GM23338 (cell line): ENCODE data around the gene CORT. TPM values are rescaled to one million over a fixed set of nuclear protein-coding genes. Genes with fewer than 3 reads are reported as not detected.

ENCODE experiments used
- ATAC-seq: fragments of 200-7000 bp; cut with Tn5 transposase; 3 replicates; pipeline ENCODE4 v1.9.1; 2020
- DNase-seq: peaks from one replicate; pipeline ENCODE4 v3.0.0-alpha.2; 2015; ENCODE audit warnings: low spot score
- H2AFZ ChIP-seq: fragments of 200-600 bp; sonication (generic); 2 replicates; pipeline ENCODE4 v1.8.0; 2016; ENCODE audit warnings: antibody characterized with exemption, mild to moderate bottlenecking, moderate library complexity
- H3F3A ChIP-seq: fragments of 200-600 bp; sonication (generic); replicated peaks from 2 replicates; pipeline ENCODE4 v1.8.0; 2017; ENCODE audit warnings: antibody characterized with exemption, mixed run types, low read depth
- H3K27ac ChIP-seq: fragments of 200-600 bp; sonication (generic); 2 replicates; pipeline ENCODE4 v1.6.1; 2016; ENCODE audit warnings: low read depth
- H3K27me3 ChIP-seq: fragments of 200-600 bp; sonication (generic); 2 replicates; pipeline ENCODE4 v1.8.0; 2016; ENCODE audit warnings: mild to moderate bottlenecking, mixed run types, moderate library complexity; ENCODE audit not compliant: insufficient read depth
- H3K36me3 ChIP-seq: fragments of 200-600 bp; sonication (generic); 2 replicates; pipeline ENCODE4 v1.8.0; 2016; ENCODE audit warnings: mild to moderate bottlenecking; ENCODE audit not compliant: insufficient read depth
- H3K4me1 ChIP-seq: fragments of 200-600 bp; sonication (generic); 2 replicates; pipeline ENCODE4 v1.8.0; 2016; ENCODE audit warnings: mild to moderate bottlenecking, moderate library complexity; ENCODE audit not compliant: insufficient read depth
- H3K4me2 ChIP-seq: fragments of 200-600 bp; sonication (generic); 2 replicates; pipeline ENCODE4 v1.7.1; 2017; ENCODE audit warnings: mixed run types
- H3K4me3 ChIP-seq: fragments of 200-600 bp; sonication (generic); 2 replicates; pipeline ENCODE4 v1.6.1; 2016; ENCODE audit warnings: mixed run types
- H3K79me2 ChIP-seq: fragments of 200-600 bp; sonication (generic); replicated peaks from 2 replicates; pipeline ENCODE4 v1.8.0; 2017; ENCODE audit warnings: mild to moderate bottlenecking; ENCODE audit not compliant: insufficient read depth
- H3K9me2 ChIP-seq: fragments of 200-600 bp; sonication (generic); 2 replicates; pipeline ENCODE4 v1.8.0; 2017; ENCODE audit not compliant: insufficient read depth
- H4K20me1 ChIP-seq: fragments of 200-600 bp; sonication (generic); replicated peaks from 2 replicates; pipeline ENCODE4 v1.8.0; 2017; ENCODE audit warnings: mild to moderate bottlenecking; ENCODE audit not compliant: insufficient read depth
- H3K27ac Mint-ChIP-seq: 2 replicates; pipeline ENCODE4 v1.8.0; 2020; ENCODE audit warnings: inconsistent platforms, mild to moderate bottlenecking, moderate library complexity, mixed read lengths
- H3K27me3 Mint-ChIP-seq: 3 replicates; pipeline ENCODE4 v1.8.0; 2022; ENCODE audit warnings: low read depth, mild to moderate bottlenecking, moderate library complexity, mixed read lengths, inconsistent platforms; ENCODE audit not compliant: insufficient read depth, poor library complexity
- H3K36me3 Mint-ChIP-seq: 3 replicates; pipeline ENCODE4 v1.8.0; 2021; ENCODE audit warnings: low read depth, mild to moderate bottlenecking, inconsistent platforms, moderate library complexity, mixed read lengths
- H3K4me1 Mint-ChIP-seq: 3 replicates; pipeline ENCODE4 v1.8.0; 2020; ENCODE audit warnings: mild to moderate bottlenecking, inconsistent platforms, mixed read lengths
- H3K4me3 Mint-ChIP-seq: 3 replicates; pipeline ENCODE4 v1.8.0; 2021; ENCODE audit warnings: moderate library complexity, mild to moderate bottlenecking, inconsistent platforms, mixed read lengths
- H3K9me3 Mint-ChIP-seq: 3 replicates; pipeline ENCODE4 v1.8.0; 2020; ENCODE audit warnings: moderate library complexity, mild to moderate bottlenecking, inconsistent platforms, mixed read lengths
- CREB1 ChIP-seq: fragments of 250-450 bp; sonication (Bioruptor Pico); IDR thresholded peaks from 2 replicates; pipeline ENCODE4 v1.5.0; 2020; ENCODE audit warnings: low read depth, mild to moderate bottlenecking, moderate library complexity
- EZH2 ChIP-seq: fragments of 200-600 bp; sonication (generic); IDR thresholded peaks from one replicate; pipeline ENCODE4 v1.8.0; 2017; ENCODE audit warnings: antibody characterized with exemption, mild to moderate bottlenecking, low read depth; ENCODE audit not compliant: unreplicated experiment
- EZH2phosphoT487 ChIP-seq: fragments of 200-600 bp; sonication (generic); IDR thresholded peaks from one replicate; pipeline ENCODE4 v1.8.1; 2018; ENCODE audit warnings: antibody characterized with exemption; ENCODE audit not compliant: unreplicated experiment
- JUNB ChIP-seq: IDR thresholded peaks from one replicate; pipeline ENCODE4 v1.6.1; 2016; ENCODE audit warnings: antibody characterized with exemption; ENCODE audit not compliant: unreplicated experiment
- NANOG ChIP-seq: IDR thresholded peaks from 2 replicates; pipeline ENCODE4 v1.6.1; 2016; ENCODE audit warnings: antibody characterized with exemption, borderline replicate concordance
- POLR2AphosphoS5 ChIP-seq: IDR thresholded peaks from 2 replicates; pipeline ENCODE4 v1.6.1; 2016; ENCODE audit warnings: antibody characterized with exemption, low read depth
- STAT1 ChIP-seq: IDR thresholded peaks from one replicate; pipeline ENCODE4 v1.6.1; 2016; ENCODE audit warnings: antibody characterized with exemption; ENCODE audit not compliant: unreplicated experiment
- ZNF114 ChIP-seq: fragments of 250-450 bp; sonication (Bioruptor Pico); IDR thresholded peaks from 2 replicates; pipeline ENCODE4 v1.5.0; 2020; ENCODE audit warnings: mild to moderate bottlenecking, moderate library complexity
- ZNF331 ChIP-seq: fragments of 250-450 bp; sonication (Bioruptor Pico); IDR thresholded peaks from 2 replicates; pipeline ENCODE4 v1.5.0; 2020; ENCODE audit warnings: low read depth, mild to moderate bottlenecking, moderate library complexity
- polyA plus RNA-seq: library from polyadenylated mRNA; unstranded; fragments of >200 nt; fragmentation: Nextera tagmentation; extraction: Ambion mirVana; gene quantifications from 2 replicates; pipeline ENCODE4 v1.2.1, GENCODE V29; 2016
- total RNA-seq: library from RNA; depleted of rRNA; stranded (reverse); fragments of >200 nt; shearing (Covaris generic); gene quantifications from 2 replicates; pipeline ENCODE4 v1.2.3, GENCODE V29; 2014
- TF ChIP-seq, protein P1 (sequence below): fragments of 250-450 bp; sonication (Bioruptor Pico); IDR thresholded peaks from 2 replicates; pipeline ENCODE4 v1.5.0; 2020; ENCODE audit warnings: mild to moderate bottlenecking, moderate library complexity
- TF ChIP-seq, protein P2 (sequence below), 2 experiments: fragments of 200-600 bp in 1 of 2; sonication (generic) in 1 of 2; conservative IDR thresholded peaks; 2 replicates each; pipeline versions ENCODE4 v1.5.1 to v1.6.1; 2016 to 2017; ENCODE audit warnings: antibody characterized with exemption in 2 of 2, low read depth in 2 of 2, mild to moderate bottlenecking in 2 of 2, moderate library complexity in 1 of 2
- TF ChIP-seq, protein P3 (sequence below): IDR thresholded peaks from 2 replicates; pipeline ENCODE4 v1.6.1; 2016; ENCODE audit warnings: antibody characterized with exemption

The CORT gene
- total and polyA plus RNA-seq, 2 experiments from 2014 or later: 1.4 TPM; not detected in 1

DNA sequence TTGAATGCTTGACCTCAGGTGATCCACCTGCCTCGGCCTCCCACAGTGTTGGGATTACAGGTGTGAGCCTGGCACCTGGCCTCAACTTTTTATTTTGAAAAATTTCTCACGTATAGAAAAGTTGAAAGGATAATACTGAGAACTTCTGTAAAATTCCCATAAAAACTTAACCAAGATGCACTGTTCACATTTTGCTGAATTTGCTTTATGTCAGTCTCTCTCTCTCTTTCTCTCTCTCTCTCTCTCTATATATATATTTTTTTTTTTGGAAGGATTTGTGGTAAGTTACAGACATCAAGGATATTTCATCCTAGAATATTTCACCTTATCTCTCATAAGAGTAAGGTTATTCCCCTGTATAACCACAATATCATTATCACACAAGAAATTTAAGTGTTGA is 30.8 kb downstream of the CORT start:
- peaks cover 26% of the 10 kb centered on the region for H4K20me1 ChIP-seq
- no peak overlapping the region for H3K4me3 Mint-ChIP-seq

DNA sequence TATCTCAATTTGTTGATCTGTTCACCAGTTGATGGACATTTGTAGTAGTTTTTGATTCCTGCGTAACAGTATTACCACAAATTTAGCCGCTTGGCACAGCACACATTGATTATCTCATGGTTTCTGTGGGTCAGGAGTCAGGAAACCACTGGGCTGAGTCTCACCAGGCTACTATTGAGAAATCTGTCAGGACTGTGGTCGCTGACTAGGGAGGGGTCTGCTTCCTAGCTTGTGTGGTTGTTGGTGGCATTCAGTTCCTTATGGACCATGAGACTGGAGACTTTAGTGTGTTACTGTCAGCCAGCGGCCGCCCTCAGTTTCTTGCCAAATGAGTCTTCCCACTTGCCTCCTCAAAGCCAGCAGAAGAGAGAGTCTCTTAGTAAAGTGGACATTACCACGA is 34.7 kb downstream of the CORT start:
- H3K4me2 ChIP-seq: no peak overlapping the region
- no peak overlapping the region for H3K27ac ChIP-seq
- H3K4me1 ChIP-seq: no peaks in the 10 kb centered on the region
- H4K20me1 ChIP-seq: peaks cover 24% of the 10 kb centered on the region
- H3K79me2 ChIP-seq: peaks cover 99% of the 10 kb centered on the region
- H3K36me3 ChIP-seq: no peaks in the 10 kb centered on the region
- H3K27me3 ChIP-seq: no peaks in the 10 kb centered on the region
- Mint-ChIP-seq H3K27ac (no peak overlapping the region), H3K36me3 (no peaks in the 10 kb centered on the region; the same call in 2 of the 3 replicates), H3K27me3 (peaks cover 1% of the 10 kb centered on the region), H3K4me1 (no peaks in the 10 kb centered on the region; the same call in 2 of the 3 replicates), H3K4me3 (no peak overlapping the region), H3K9me3 (no peaks in the 10 kb centered on the region; the same call in 2 of the 3 replicates)
- H2AFZ ChIP-seq: no peak overlapping the region
- H3K4me3 ChIP-seq: no peak overlapping the region
- no peak for DNase-seq
- H3F3A ChIP-seq: 0 out of 2 replicates have a peak, but pooled peaks cover 2% of the 10 kb centered on the region
- no peak for ATAC-seq
- H3K9me2 ChIP-seq: no peaks in the 10 kb centered on the region
- TF ChIP-seq, protein P1, sequence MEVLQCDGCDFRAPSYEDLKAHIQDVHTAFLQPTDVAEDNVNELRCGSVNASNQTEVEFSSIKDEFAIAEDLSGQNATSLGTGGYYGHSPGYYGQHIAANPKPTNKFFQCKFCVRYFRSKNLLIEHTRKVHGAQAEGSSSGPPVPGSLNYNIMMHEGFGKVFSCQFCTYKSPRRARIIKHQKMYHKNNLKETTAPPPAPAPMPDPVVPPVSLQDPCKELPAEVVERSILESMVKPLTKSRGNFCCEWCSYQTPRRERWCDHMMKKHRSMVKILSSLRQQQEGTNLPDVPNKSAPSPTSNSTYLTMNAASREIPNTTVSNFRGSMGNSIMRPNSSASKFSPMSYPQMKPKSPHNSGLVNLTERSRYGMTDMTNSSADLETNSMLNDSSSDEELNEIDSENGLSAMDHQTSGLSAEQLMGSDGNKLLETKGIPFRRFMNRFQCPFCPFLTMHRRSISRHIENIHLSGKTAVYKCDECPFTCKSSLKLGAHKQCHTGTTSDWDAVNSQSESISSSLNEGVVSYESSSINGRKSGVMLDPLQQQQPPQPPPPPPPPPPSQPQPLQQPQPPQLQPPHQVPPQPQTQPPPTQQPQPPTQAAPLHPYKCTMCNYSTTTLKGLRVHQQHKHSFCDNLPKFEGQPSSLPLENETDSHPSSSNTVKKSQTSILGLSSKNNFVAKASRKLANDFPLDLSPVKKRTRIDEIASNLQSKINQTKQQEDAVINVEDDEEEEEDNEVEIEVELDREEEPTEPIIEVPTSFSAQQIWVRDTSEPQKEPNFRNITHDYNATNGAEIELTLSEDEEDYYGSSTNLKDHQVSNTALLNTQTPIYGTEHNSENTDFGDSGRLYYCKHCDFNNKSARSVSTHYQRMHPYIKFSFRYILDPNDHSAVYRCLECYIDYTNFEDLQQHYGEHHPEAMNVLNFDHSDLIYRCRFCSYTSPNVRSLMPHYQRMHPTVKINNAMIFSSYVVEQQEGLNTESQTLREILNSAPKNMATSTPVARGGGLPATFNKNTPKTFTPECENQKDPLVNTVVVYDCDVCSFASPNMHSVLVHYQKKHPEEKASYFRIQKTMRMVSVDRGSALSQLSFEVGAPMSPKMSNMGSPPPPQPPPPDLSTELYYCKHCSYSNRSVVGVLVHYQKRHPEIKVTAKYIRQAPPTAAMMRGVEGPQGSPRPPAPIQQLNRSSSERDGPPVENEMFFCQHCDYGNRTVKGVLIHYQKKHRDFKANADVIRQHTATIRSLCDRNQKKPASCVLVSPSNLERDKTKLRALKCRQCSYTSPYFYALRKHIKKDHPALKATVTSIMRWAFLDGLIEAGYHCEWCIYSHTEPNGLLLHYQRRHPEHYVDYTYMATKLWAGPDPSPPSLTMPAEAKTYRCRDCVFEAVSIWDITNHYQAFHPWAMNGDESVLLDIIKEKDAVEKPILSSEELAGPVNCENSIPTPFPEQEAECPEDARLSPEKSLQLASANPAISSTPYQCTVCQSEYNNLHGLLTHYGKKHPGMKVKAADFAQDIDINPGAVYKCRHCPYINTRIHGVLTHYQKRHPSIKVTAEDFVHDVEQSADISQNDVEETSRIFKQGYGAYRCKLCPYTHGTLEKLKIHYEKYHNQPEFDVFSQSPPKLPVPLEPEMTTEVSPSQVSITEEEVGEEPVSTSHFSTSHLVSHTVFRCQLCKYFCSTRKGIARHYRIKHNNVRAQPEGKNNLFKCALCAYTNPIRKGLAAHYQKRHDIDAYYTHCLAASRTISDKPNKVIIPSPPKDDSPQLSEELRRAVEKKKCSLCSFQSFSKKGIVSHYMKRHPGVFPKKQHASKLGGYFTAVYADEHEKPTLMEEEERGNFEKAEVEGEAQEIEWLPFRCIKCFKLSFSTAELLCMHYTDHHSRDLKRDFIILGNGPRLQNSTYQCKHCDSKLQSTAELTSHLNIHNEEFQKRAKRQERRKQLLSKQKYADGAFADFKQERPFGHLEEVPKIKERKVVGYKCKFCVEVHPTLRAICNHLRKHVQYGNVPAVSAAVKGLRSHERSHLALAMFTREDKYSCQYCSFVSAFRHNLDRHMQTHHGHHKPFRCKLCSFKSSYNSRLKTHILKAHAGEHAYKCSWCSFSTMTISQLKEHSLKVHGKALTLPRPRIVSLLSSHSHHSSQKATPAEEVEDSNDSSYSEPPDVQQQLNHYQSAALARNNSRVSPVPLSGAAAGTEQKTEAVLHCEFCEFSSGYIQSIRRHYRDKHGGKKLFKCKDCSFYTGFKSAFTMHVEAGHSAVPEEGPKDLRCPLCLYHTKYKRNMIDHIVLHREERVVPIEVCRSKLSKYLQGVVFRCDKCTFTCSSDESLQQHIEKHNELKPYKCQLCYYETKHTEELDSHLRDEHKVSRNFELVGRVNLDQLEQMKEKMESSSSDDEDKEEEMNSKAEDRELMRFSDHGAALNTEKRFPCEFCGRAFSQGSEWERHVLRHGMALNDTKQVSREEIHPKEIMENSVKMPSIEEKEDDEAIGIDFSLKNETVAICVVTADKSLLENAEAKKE (CRISPR knock-in tag): no peak
- no peak for TF ChIP-seq ZNF331 (CRISPR knock-in tag)
- TF ChIP-seq CREB1 (CRISPR knock-in tag): no peak
- no peak for TF ChIP-seq NANOG
- TF ChIP-seq POLR2AphosphoS5: no peak
- TF ChIP-seq, protein P2, sequence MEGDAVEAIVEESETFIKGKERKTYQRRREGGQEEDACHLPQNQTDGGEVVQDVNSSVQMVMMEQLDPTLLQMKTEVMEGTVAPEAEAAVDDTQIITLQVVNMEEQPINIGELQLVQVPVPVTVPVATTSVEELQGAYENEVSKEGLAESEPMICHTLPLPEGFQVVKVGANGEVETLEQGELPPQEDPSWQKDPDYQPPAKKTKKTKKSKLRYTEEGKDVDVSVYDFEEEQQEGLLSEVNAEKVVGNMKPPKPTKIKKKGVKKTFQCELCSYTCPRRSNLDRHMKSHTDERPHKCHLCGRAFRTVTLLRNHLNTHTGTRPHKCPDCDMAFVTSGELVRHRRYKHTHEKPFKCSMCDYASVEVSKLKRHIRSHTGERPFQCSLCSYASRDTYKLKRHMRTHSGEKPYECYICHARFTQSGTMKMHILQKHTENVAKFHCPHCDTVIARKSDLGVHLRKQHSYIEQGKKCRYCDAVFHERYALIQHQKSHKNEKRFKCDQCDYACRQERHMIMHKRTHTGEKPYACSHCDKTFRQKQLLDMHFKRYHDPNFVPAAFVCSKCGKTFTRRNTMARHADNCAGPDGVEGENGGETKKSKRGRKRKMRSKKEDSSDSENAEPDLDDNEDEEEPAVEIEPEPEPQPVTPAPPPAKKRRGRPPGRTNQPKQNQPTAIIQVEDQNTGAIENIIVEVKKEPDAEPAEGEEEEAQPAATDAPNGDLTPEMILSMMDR (conservative IDR thresholded peaks at IDR 0.05; ENCODE audit: low read depth in 2 of 2): no peak
- TF ChIP-seq JUNB: no peak
- no peak for TF ChIP-seq EZH2phosphoT487
- TF ChIP-seq STAT1: no peak
- TF ChIP-seq, protein P3, sequence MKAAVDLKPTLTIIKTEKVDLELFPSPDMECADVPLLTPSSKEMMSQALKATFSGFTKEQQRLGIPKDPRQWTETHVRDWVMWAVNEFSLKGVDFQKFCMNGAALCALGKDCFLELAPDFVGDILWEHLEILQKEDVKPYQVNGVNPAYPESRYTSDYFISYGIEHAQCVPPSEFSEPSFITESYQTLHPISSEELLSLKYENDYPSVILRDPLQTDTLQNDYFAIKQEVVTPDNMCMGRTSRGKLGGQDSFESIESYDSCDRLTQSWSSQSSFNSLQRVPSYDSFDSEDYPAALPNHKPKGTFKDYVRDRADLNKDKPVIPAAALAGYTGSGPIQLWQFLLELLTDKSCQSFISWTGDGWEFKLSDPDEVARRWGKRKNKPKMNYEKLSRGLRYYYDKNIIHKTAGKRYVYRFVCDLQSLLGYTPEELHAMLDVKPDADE: no peak
- no peak for TF ChIP-seq EZH2

More for the DNA sequence above, 30.8 kb downstream of the CORT start:
- H3K27me3 Mint-ChIP-seq: no peaks in the 10 kb centered on the region
- no peaks in the 10 kb centered on the region for H3K9me3 Mint-ChIP-seq
- H3K4me1 Mint-ChIP-seq: peaks cover 11% of the 10 kb centered on the region
- Histone ChIP-seq H3K27ac (no peak overlapping the region), H2AFZ (no peak overlapping the region), H3K4me1 (peaks cover 9% of the 10 kb centered on the region), H3K79me2 (peaks cover 98% of the 10 kb centered on the region), H3K4me3 (no peak overlapping the region), H3K36me3 (no peaks in the 10 kb centered on the region), H3K4me2 (no peak overlapping the region), H3K9me2 (no peaks in the 10 kb centered on the region), H3K27me3 (no peaks in the 10 kb centered on the region), H3F3A (peaks cover 6% of the 10 kb centered on the region)
- DNase-seq: no peak
- no peak overlapping the region for H3K27ac Mint-ChIP-seq
- no peak for ATAC-seq
- TF ChIP-seq ZNF114 (CRISPR knock-in tag) (no peak), ZNF331 (CRISPR knock-in tag) (no peak), CREB1 (CRISPR knock-in tag) (no peak), NANOG (no peak)
- H3K36me3 Mint-ChIP-seq: no peaks in the 10 kb centered on the region
